Suppressor macrophage treated with lipopolysaccharide for 1 hour (primary cell): Measurements from ENCODE around the gene NEDD4L.
A peak's percentile ranks its signal among the peaks of the same experiment; 100 is the strongest.

Source experiments
- DNase-seq, 3 donors: peaks; one replicate each; pipeline ENCODE4 v3.0.0-alpha.2; 2020 to 2022

NEDD4L gene

DNA sequence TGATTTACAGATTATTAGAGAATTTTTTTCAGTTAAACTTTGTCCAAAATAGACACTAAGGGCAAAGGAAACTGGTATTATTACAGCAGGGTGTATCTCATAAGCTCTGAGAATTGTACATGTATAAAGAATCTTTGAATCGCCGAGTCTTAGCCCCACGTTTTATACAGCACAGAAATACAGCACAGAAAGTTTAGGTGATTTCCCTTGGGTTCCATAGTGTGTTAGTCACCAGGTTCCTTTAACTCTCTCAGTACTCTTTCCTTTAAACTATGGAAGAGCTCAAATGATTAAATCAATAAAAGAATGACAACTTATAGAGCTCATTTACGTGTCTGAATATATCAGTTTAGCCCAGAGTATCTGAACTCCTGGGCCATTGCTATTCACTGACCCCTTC, 256.8 kb downstream of the NEDD4L start:
- no peak for DNase-seq

DNA sequence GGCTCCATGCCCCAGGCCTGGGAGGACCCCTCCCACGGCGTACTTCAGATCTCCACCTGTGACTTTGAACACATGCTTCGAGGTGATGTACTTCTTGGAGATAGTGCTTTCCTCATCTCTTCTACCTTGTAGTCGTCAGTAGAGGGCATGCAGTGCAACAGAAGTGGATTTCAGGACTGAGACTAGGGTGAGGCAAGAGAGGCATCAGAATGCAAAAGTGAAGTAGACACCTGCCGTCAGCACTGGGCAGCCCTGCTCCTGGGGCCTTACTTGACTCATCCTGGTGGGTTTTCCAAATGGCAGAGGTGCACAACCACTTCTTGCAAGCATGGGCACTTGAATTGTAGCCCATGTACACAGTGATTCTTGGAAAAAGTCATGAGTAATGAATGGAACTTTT, 258.8 kb downstream of the NEDD4L start:
- DNase-seq: no peak

- DNase-seq: peak; percentile 26 to 53 (median 47)
Observed at GRCh38 chr18:58303363-58303762, 259.3 kb downstream of the NEDD4L start.

- no peak for DNase-seq
Observed at GRCh38 chr18:58305792-58306191, 261.8 kb downstream of the NEDD4L start.

DNA sequence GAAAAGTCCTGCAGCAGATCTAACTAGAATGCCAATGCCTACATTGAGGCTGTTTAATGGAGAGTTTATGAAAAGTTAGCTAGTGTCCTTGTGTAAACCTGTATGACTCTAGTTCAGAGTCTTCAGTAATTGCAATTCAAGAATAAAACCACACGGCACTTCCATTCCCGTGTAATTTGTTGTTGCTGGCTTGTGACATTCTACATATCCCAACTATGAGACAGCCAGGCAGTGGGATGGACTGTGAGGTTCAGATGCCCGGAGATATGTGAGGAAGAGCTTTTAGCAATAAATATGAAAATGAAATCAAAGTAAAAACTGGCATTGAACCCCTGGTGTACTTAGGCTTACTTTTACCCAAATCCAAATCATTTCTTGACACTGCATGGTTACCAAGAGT, 263.4 kb downstream of the NEDD4L start:
- DNase-seq: no peak

DNA sequence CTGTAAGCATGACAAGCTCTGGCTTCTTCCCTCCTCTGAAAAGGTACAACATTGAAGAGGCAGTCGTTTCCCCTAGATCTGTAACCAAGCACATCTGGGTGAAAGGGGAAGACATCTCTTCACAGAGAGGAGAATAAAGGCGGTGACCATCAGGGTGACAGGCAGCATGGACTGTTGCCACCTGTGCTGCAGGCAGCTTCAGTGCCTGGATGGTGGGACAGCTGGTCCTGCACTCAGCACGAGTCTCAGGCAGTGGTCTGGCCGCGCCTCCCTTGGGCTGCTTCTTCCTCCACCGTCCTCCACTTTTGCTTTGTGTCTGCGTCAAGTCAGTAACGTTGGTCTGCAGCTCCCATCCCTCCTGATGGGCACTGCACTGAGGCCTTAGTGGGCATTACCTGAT, 264.4 kb downstream of the NEDD4L start:
- no peak for DNase-seq

GRCh38 chr18:58309099-58309498, 265.1 kb downstream of the NEDD4L start:
- no peak for DNase-seq

- DNase-seq: no peak
Observed at GRCh38 chr18:58309610-58310239, 265.7 kb downstream of the NEDD4L start.

DNA sequence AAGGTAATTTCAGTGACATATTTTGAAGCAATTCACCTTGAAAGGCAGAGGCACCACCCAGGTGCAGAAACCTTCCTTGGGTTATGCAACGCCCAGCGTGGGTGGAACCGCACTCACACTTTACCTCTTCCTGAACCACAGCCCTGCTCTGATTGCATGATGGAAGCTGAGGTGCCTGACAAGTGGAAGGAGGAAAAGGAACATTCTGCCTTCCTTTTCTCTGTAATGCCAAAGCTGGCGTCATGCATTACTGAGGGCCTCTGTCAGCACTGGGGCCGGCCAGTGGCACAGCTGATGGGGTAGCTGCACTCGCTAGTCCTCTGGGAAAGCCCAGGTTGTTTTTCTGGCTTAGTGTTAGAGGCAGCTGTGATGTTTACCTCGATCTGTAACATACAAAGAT, 266.5 kb downstream of the NEDD4L start:
- DNase-seq: peak in 2 of 3 donors; percentile 38 to 52

- no peak for DNase-seq
Observed at GRCh38 chr18:58311390-58311789, 267.4 kb downstream of the NEDD4L start.

DNA sequence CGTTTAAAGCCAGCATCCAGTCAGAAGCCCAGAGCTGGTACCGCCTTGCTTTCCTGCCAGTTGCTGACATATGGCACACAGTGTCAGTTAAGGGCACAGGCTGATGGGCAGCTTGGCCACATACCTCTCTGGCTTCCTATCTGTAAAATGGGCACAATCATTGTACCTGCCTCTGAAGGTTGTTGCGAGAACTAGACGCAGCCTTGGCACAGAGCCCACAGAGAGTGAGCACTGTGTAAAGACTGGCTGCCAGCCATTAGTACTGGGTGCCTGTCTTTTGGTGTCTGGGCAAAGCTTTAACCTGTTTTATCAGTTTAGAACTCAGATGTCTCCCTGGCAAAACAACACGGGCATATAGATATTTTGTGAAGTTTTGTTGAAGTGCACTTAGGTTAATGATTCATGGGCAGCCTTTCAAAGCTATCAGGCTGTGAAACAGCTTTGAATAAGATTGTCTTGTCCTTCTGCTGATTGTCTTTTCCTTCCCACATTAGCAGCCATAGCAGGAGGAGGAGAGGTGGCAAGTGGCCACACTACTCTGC, 269.5 kb downstream of the NEDD4L start:
- DNase-seq: no peak

- DNase-seq: peak; percentile 89 to 97 (median 96)
Observed at GRCh38 chr18:58314284-58314683, 270.3 kb downstream of the NEDD4L start.

DNA sequence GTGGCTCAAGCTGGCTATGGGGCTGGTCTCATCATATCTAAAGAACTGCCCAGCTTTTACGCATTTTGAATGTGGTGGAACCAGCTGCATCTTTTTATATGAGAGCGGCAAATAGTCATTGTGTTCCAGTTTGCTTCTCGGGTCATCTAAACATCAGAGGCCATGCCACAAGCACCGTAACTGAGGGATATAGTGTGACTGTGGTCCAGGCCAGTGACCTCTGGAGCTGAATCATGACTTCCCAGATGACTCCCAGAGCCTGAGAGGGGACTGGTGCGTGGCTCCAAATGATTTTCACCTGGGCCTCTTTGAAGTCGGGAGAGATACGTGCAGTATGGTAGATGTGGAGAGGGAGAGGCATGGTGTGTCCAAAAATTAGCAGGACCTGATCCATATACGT, 271.0 kb downstream of the NEDD4L start:
- DNase-seq: peak in 1 of 3 donors; percentile 16

DNA sequence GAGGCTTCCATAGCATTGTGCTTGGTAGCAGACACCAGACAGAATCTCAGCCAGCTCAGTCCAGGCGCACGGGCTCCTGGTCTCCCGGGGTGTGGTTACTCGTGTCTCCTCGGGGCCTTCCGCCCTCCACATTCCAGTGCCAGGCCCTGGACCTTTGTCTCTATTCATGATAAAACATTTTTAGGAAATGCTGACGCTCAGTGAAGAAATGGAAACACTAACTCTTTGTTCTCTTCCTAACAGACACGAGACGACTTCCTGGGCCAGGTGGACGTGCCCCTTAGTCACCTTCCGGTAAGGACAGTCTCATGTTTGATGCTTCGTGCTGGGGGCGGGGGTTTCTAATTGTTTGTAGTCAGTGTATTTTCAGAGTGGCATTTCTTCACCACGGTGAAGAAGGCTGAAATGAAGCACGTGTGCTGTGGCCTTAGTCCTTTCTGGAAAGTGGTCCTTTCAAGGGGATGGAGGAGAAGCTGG, 271.8 kb downstream of the NEDD4L start:
- no peak for DNase-seq

- peak; percentile 15 to 27 (median 19) for DNase-seq
Observed at GRCh38 chr18:58316396-58317342, 272.6 kb downstream of the NEDD4L start.

DNA sequence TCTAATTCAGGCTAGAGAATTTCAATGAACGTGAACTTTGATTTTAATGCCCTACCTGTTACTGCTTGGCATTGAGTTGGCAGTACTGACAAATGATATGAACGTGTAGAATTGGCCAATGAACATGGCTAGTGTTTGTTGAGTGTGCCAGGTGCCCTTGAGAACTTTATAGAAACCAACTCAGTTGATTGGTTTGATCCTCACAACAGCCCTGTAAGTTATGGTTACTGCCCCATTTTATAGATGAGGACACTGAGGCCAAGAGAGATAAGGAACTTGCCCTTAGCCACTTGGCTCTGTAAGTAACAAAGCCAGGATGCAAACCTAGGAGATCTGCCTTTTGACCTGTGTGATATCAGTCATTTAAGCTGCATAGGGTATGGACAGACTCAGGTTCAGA, 275.7 kb downstream of the NEDD4L start:
- DNase-seq: no peak

GRCh38 chr18:58320907-58321561, 277.0 kb downstream of the NEDD4L start:
- no peak for DNase-seq

DNA sequence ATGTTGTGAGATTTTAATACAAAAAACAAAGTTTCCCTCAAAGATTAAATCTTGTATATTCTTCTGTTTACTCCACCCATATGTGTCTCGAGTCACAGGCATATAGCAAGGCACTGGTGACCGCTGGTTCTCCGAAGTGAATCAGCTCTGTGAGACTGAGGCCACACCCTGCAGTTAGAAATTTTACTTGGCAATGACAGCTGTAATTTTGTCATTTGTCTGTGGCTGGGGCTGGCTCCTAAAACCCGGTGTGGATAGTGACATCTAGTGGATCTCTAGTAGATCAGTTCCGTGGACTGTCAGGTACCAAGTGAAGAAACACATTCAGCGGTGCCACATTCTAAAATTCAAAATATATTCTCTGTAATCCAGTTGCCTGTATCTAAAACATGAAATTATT, 278.0 kb downstream of the NEDD4L start:
- peak; percentile 84 to 93 (median 86) for DNase-seq

DNA sequence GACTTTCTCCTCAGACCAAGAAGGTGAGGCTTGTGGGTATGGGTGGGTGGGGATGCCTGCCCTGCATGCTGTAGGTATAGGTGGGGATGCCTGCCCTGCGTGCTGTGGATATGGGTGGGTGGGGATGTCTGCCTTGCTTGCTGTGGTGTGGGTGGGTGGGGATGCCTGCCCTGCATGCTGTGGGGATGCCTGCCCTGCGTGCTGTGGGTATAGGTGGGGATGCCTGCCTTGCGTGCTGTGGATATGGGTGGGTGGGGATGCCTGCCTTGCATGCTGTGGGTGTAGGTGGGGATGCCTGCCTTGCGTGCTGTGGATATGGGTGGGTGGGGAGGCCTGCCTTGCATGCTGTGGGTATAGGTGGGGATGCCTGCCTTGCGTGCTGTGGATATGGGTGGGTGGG, 278.4 kb downstream of the NEDD4L start:
- DNase-seq: no peak

GRCh38 chr18:58323866-58324762, 280.1 kb downstream of the NEDD4L start:
- no peak for DNase-seq

DNA sequence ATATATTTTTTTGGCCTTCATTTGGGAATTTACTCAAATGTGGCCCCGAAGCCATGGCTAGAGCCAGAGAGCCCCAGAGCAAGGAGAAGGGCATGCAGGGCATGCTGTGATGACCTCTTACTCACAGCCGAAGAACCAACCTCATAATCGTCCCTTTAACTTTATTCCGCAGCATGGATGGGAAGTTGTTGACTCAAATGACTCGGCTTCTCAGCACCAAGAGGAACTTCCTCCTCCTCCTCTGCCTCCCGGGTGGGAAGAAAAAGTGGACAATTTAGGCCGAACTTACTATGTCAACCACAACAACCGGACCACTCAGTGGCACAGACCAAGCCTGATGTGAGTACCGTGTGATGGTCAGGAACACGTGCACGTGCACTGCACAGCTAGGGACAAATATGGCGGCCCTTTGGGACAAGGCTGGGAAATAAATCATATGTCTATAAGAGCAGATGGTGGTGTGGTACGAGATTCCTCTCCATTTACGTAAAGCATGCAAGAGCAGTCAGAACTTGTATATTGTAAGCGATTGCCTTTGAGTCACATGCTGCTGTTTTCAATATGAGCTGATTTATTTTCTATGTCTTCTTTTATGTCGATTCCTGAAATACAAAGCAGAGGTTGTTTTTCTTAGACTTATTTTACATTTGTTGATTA, 280.9 kb downstream of the NEDD4L start:
- peak; percentile 34 to 49 (median 46) for DNase-seq

DNA sequence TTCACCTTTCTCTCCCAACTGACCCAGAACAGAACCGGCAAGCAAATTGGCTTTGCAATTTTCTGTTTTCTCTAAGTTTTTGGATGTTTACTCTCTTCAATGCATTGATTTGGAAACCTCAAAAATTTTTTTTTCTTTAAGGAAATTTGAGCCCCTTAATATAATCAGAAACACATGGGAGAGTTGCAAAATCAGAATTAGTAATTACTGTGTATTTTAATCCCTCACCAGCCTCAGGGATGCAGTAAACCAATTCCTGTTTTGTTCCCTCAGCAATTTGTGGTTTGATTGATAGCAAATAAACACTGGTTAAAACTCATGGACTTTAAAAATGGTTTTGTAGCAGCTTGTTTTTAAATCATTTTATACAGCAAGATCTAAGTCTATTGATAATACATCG, 281.5 kb downstream of the NEDD4L start:
- DNase-seq: no peak
